ENCODE results near the gene UNC80.

- TF ChIP-seq CTCF (IDR thresholded peaks at IDR 0.05): no peak
- no peak for TF ChIP-seq POLR2A (IDR thresholded peaks at IDR 0.05)
Observed at GRCh38 chr2:209942426-209942825, 170.8 kb downstream of the UNC80 start.
